ENCODE data around the gene SLC39A7.

SLC39A7 gene

GRCh38 chr6:33251395-33252012, 50.8 kb downstream of the SLC39A7 start:
- H3K27ac Mint-ChIP-seq = peak overlapping the region; percentile 13
- H3K27me3 Mint-ChIP-seq = no peaks in the 10 kb centered on the region
- H3K4me1 Mint-ChIP-seq = peaks cover 37% of the 10 kb centered on the region
- no peaks in the 10 kb centered on the region for H3K9me3 Mint-ChIP-seq
- H3K36me3 Mint-ChIP-seq = peaks cover 10% of the 10 kb centered on the region
- peak overlapping the region; percentile 5 for H3K4me3 Mint-ChIP-seq

DNA sequence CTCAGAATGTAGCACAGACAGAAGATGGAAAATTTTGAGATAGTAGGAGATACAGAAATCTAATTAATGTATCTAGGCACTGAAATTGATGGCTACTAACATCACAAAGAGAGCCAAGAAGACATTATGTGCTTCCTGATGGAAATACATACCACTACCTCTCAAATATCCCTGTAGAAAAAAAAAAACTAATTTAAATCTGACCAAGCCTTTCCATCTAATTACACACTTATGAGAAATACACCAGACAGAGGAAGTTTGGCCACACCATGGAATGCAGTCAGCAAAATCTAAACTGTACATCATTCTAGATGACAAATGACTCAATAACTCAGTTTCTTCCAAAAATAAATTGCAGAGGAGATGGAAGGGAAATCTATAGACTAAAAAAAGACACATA, 52.1 kb downstream of the SLC39A7 start:
- H3K4me3 Mint-ChIP-seq = no peak overlapping the region

More for the DNA sequence above, 52.1 kb downstream of the SLC39A7 start:
- Mint-ChIP-seq H3K4me1 (peaks cover 37% of the 10 kb centered on the region), H3K27ac (no peak overlapping the region), H3K27me3 (no peaks in the 10 kb centered on the region), H3K36me3 (peaks cover 10% of the 10 kb centered on the region), H3K9me3 (no peaks in the 10 kb centered on the region)

All from activated naive CD4-positive, alpha-beta T cell treated with anti-CD3 and anti-CD28 coated beads, Interleukin-2, amount 50 U/mL, for 24 hours (primary cell).